ENCODE measurements around the gene CDH4. TPM values are rescaled to one million over a fixed set of nuclear protein-coding genes. Genes with fewer than 3 reads are reported as not detected.

Gene CDH4
- total RNA-seq, 1 experiment from 2014 or later = not detected

GRCh38 chr20:61312925-61313324 is 60.9 kb downstream of the CDH4 start:
- ChIA-PET CTCF (no interaction called here), POLR2A (no interaction called here)
- Histone ChIP-seq H3K4me1 (ENCODE audit: control insufficient read depth, insufficient read depth, low read length) (no peaks in the 10 kb centered on the region), H3K36me3 (ENCODE audit: control insufficient read depth, insufficient read depth, low read length) (no peaks in the 10 kb centered on the region), H3K27ac (ENCODE audit: low read length) (no peak overlapping the region), H3K4me3 (ENCODE audit: low read depth in 2 of 2, low read length in 2 of 2) (no peak overlapping the region), H3K27me3 (ENCODE audit: control insufficient read depth, insufficient read depth, low read length) (peaks cover 4% of the 10 kb centered on the region; the same call in 1 of the 2 replicates), H3K9me3 (ENCODE audit: control insufficient read depth, insufficient read depth, low read depth, low read length) (no peaks in the 10 kb centered on the region)
- DNase-seq (ENCODE audit: low read depth, low spot score) = no peak
- ATAC-seq = no peak
- in situ Hi-C loops (cut with HindIII; ENCODE audit: low pct_unique_long_range_greater_than_20kb, low sequenced_read_pairs) = no loop called here
- BruUV-seq (replicated peaks) = no TSS peak
- no peak for TF ChIP-seq TCF7L2 (IDR thresholded peaks at IDR 0.05; ENCODE audit: low read depth, low read length)
- no peak for TF ChIP-seq POLR2AphosphoS5 (IDR thresholded peaks at IDR 0.05; ENCODE audit: low read depth, low read length)
- TF ChIP-seq, protein P1, sequence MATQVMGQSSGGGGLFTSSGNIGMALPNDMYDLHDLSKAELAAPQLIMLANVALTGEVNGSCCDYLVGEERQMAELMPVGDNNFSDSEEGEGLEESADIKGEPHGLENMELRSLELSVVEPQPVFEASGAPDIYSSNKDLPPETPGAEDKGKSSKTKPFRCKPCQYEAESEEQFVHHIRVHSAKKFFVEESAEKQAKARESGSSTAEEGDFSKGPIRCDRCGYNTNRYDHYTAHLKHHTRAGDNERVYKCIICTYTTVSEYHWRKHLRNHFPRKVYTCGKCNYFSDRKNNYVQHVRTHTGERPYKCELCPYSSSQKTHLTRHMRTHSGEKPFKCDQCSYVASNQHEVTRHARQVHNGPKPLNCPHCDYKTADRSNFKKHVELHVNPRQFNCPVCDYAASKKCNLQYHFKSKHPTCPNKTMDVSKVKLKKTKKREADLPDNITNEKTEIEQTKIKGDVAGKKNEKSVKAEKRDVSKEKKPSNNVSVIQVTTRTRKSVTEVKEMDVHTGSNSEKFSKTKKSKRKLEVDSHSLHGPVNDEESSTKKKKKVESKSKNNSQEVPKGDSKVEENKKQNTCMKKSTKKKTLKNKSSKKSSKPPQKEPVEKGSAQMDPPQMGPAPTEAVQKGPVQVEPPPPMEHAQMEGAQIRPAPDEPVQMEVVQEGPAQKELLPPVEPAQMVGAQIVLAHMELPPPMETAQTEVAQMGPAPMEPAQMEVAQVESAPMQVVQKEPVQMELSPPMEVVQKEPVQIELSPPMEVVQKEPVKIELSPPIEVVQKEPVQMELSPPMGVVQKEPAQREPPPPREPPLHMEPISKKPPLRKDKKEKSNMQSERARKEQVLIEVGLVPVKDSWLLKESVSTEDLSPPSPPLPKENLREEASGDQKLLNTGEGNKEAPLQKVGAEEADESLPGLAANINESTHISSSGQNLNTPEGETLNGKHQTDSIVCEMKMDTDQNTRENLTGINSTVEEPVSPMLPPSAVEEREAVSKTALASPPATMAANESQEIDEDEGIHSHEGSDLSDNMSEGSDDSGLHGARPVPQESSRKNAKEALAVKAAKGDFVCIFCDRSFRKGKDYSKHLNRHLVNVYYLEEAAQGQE (IDR thresholded peaks at IDR 0.05; ENCODE audit: insufficient read depth in 1 of 2, low read depth in 2 of 2, low read length in 1 of 2) = no peak
- TF ChIP-seq, protein P2, sequence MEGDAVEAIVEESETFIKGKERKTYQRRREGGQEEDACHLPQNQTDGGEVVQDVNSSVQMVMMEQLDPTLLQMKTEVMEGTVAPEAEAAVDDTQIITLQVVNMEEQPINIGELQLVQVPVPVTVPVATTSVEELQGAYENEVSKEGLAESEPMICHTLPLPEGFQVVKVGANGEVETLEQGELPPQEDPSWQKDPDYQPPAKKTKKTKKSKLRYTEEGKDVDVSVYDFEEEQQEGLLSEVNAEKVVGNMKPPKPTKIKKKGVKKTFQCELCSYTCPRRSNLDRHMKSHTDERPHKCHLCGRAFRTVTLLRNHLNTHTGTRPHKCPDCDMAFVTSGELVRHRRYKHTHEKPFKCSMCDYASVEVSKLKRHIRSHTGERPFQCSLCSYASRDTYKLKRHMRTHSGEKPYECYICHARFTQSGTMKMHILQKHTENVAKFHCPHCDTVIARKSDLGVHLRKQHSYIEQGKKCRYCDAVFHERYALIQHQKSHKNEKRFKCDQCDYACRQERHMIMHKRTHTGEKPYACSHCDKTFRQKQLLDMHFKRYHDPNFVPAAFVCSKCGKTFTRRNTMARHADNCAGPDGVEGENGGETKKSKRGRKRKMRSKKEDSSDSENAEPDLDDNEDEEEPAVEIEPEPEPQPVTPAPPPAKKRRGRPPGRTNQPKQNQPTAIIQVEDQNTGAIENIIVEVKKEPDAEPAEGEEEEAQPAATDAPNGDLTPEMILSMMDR (IDR thresholded peaks at IDR 0.05) = no peak
- TF ChIP-seq SIN3A (IDR thresholded peaks at IDR 0.05; ENCODE audit: borderline replicate concordance, insufficient read depth, low read depth, low read length) = no peak
- intact Hi-C loops (cut with micrococcal nuclease; ENCODE audit: unreplicated experiment) = no loop called here

DNA sequence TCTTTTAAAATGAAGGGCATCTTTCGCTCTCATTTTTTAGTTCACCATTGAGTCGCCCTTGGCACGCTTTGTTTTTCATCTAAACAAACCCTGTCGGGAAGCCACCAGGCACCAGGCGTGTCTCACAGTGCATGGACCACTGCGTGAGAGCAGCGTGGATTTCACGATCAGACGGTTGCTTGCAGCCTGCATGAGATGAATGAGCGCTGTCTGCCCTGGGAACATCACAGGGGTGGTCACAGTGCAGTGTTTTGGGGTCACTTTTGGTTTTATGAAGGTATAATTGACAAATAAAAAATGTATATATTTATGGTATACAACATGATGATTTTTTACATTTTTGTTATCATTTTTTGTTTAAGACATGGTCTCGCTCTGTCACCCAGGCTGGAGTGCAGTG is 61.3 kb downstream of the CDH4 start:
- DNase-seq (ENCODE audit: low read depth, low spot score) = no peak
- in situ Hi-C loops (cut with HindIII; ENCODE audit: low pct_unique_long_range_greater_than_20kb, low sequenced_read_pairs) (no loop called here), intact Hi-C loops (cut with micrococcal nuclease; ENCODE audit: unreplicated experiment) (no loop called here)
- Histone ChIP-seq H3K27me3 (ENCODE audit: control insufficient read depth, insufficient read depth, low read length) (peaks cover under 1% of the 10 kb centered on the region; the same call in 1 of the 2 replicates), H3K4me3 (ENCODE audit: low read depth in 2 of 2, low read length in 2 of 2) (no peak overlapping the region), H3K9me3 (ENCODE audit: control insufficient read depth, insufficient read depth, low read depth, low read length) (no peaks in the 10 kb centered on the region), H3K36me3 (ENCODE audit: control insufficient read depth, insufficient read depth, low read length) (no peaks in the 10 kb centered on the region), H3K27ac (ENCODE audit: low read length) (no peak overlapping the region), H3K4me1 (ENCODE audit: control insufficient read depth, insufficient read depth, low read length) (no peaks in the 10 kb centered on the region)
- POLR2A ChIA-PET = no interaction called here
- TF ChIP-seq TCF7L2 (IDR thresholded peaks at IDR 0.05; ENCODE audit: low read depth, low read length) = no peak
- no TSS peak for BruUV-seq (replicated peaks)
- ATAC-seq = no peak
- CTCF ChIA-PET = no interaction called here

GRCh38 chr20:61314326-61315010 is 62.4 kb downstream of the CDH4 start:
- no peak overlapping the region for H3K27ac ChIP-seq (ENCODE audit: low read length)
- TF ChIP-seq, protein P2 (IDR thresholded peaks at IDR 0.05) = no peak
- TF ChIP-seq, protein P1 (IDR thresholded peaks at IDR 0.05; ENCODE audit: insufficient read depth in 1 of 2, low read depth in 2 of 2, low read length in 1 of 2) = no peak
- no peak for TF ChIP-seq TCF7L2 (IDR thresholded peaks at IDR 0.05; ENCODE audit: low read depth, low read length)
- no peak for TF ChIP-seq SIN3A (IDR thresholded peaks at IDR 0.05; ENCODE audit: borderline replicate concordance, insufficient read depth, low read depth, low read length)
- no peak for TF ChIP-seq POLR2AphosphoS5 (IDR thresholded peaks at IDR 0.05; ENCODE audit: low read depth, low read length)
- DNase-seq (ENCODE audit: low read depth, low spot score) = no peak
- in situ Hi-C loops (cut with HindIII; ENCODE audit: low pct_unique_long_range_greater_than_20kb, low sequenced_read_pairs) (no loop called here), intact Hi-C loops (cut with micrococcal nuclease; ENCODE audit: unreplicated experiment) (no loop called here)
- H3K36me3 ChIP-seq (ENCODE audit: control insufficient read depth, insufficient read depth, low read length) = no peaks in the 10 kb centered on the region
- H3K4me1 ChIP-seq (ENCODE audit: control insufficient read depth, insufficient read depth, low read length) = no peaks in the 10 kb centered on the region
- ChIA-PET POLR2A (no interaction called here), CTCF (interaction anchor here (1.0 kb wide), 1 partner anchor 52 kb away, joined by 3 read pairs; no protein-coding TSS in a partner anchor)
- H3K4me3 ChIP-seq (ENCODE audit: low read depth in 2 of 2, low read length in 2 of 2) = no peak overlapping the region
- ATAC-seq = no peak
- H3K9me3 ChIP-seq (ENCODE audit: control insufficient read depth, insufficient read depth, low read depth, low read length) = no peaks in the 10 kb centered on the region
- no peaks in the 10 kb centered on the region for H3K27me3 ChIP-seq (ENCODE audit: control insufficient read depth, insufficient read depth, low read length)
- no TSS peak for BruUV-seq (replicated peaks)
